ENCODE results near the gene LAMTOR1. TPM values are rescaled to one million over a fixed set of nuclear protein-coding genes. Genes with fewer than 3 reads are reported as not detected.

The LAMTOR1 gene
- total and polyA plus RNA-seq, 4 donors, result 51.2 to 231 (median 111) TPM

- ATAC-seq (ENCODE audit: insufficient read depth, low FRiP score) (no peak), DNase-seq (no peak)
- Histone ChIP-seq H3K36me3 (ENCODE audit: control insufficient read depth in 4 of 4, insufficient read depth in 4 of 4, low read length in 4 of 4) (no peaks in the 10 kb centered on the region), H3K4me3 (no peak overlapping the region), H3K27ac (ENCODE audit: low read depth in 1 of 2, low read length in 1 of 2) (no peak overlapping the region), H3K4me1 (ENCODE audit: control insufficient read depth in 5 of 5, insufficient read depth in 5 of 5, low read length in 5 of 5) (peaks cover 0 to 4% (median 0%) of the 10 kb centered on the region in 5 donors), H3K27me3 (ENCODE audit: control insufficient read depth in 3 of 3, insufficient read depth in 3 of 3, low read length in 2 of 3) (peaks cover 0 to 2% (median 0%) of the 10 kb centered on the region in 3 donors), H3K9ac (ENCODE audit: insufficient read depth in 1 of 2, low read length in 2 of 2) (no peak overlapping the region), H3K9me3 (ENCODE audit: control insufficient read depth in 4 of 4, insufficient read depth in 3 of 4, low read length in 3 of 4) (no peaks in the 10 kb centered on the region)
- WGBS, 2 donors, result 68 to 89% methylated on average over 3 of the region's 3 CpGs
- no peak for TF ChIP-seq CTCF (IDR thresholded peaks at IDR 0.05; ENCODE audit: control extremely low read depth, extremely low read depth)
These were observed 20.1 kb upstream of the LAMTOR1 start for GRCh38 chr11:72123117-72123653.

- H3K27ac ChIP-seq (ENCODE audit: low read depth in 1 of 2, low read length in 1 of 2), result no peak overlapping the region
- H3K27me3 ChIP-seq (ENCODE audit: control insufficient read depth in 3 of 3, insufficient read depth in 3 of 3, low read length in 2 of 3), result peaks cover 0 to 2% (median 0%) of the 10 kb centered on the region in 3 donors
- DNase-seq (no peak), ATAC-seq (ENCODE audit: insufficient read depth, low FRiP score) (no peak)
- no peaks in the 10 kb centered on the region for H3K36me3 ChIP-seq (ENCODE audit: control insufficient read depth in 4 of 4, insufficient read depth in 4 of 4, low read length in 4 of 4)
- no peak overlapping the region for H3K4me3 ChIP-seq
- H3K9me3 ChIP-seq (ENCODE audit: control insufficient read depth in 4 of 4, insufficient read depth in 3 of 4, low read length in 3 of 4), result no peaks in the 10 kb centered on the region
- 89 to 93% methylated on average over 1 of the region's 1 CpG for WGBS, 2 donors
- peaks cover 0 to 5% (median 0%) of the 10 kb centered on the region in 5 donors for H3K4me1 ChIP-seq (ENCODE audit: control insufficient read depth in 5 of 5, insufficient read depth in 5 of 5, low read length in 5 of 5)
- H3K9ac ChIP-seq (ENCODE audit: insufficient read depth in 1 of 2, low read length in 2 of 2), result no peak overlapping the region
- TF ChIP-seq CTCF (IDR thresholded peaks at IDR 0.05; ENCODE audit: control extremely low read depth, extremely low read depth), result no peak
These were observed 19.5 kb upstream of the LAMTOR1 start for GRCh38 chr11:72122607-72123006.

- 76 to 83% methylated on average over 2 of the region's 2 CpGs for WGBS, 2 donors
- Histone ChIP-seq H3K27ac (ENCODE audit: low read depth in 1 of 2, low read length in 1 of 2) (no peak overlapping the region), H3K9ac (ENCODE audit: insufficient read depth in 1 of 2, low read length in 2 of 2) (no peak overlapping the region), H3K4me3 (no peak overlapping the region), H3K27me3 (ENCODE audit: control insufficient read depth in 3 of 3, insufficient read depth in 3 of 3, low read length in 2 of 3) (peaks cover 0 to 5% (median 0%) of the 10 kb centered on the region in 3 donors), H3K9me3 (ENCODE audit: control insufficient read depth in 4 of 4, insufficient read depth in 3 of 4, low read length in 3 of 4) (no peaks in the 10 kb centered on the region), H3K4me1 (ENCODE audit: control insufficient read depth in 5 of 5, insufficient read depth in 5 of 5, low read length in 5 of 5) (peaks cover 0 to 5% (median 0%) of the 10 kb centered on the region in 5 donors), H3K36me3 (ENCODE audit: control insufficient read depth in 4 of 4, insufficient read depth in 4 of 4, low read length in 4 of 4) (no peaks in the 10 kb centered on the region)
- DNase-seq, result no peak
- no peak for ATAC-seq (ENCODE audit: insufficient read depth, low FRiP score)
- TF ChIP-seq CTCF (IDR thresholded peaks at IDR 0.05; ENCODE audit: control extremely low read depth, extremely low read depth), result no peak
These were observed 17.8 kb upstream of the LAMTOR1 start for GRCh38 chr11:72120930-72121329.

- 38 to 67% methylated on average over 6 of the region's 6 CpGs for WGBS, 2 donors
- Histone ChIP-seq H3K27me3 (ENCODE audit: control insufficient read depth in 3 of 3, insufficient read depth in 3 of 3, low read length in 2 of 3) (peaks cover 0 to 13% (median 0%) of the 10 kb centered on the region in 3 donors), H3K9ac (ENCODE audit: insufficient read depth in 1 of 2, low read length in 2 of 2) (no peak overlapping the region), H3K4me1 (ENCODE audit: control insufficient read depth in 5 of 5, insufficient read depth in 5 of 5, low read length in 5 of 5) (peaks cover 0 to 5% (median 0%) of the 10 kb centered on the region in 5 donors), H3K9me3 (ENCODE audit: control insufficient read depth in 4 of 4, insufficient read depth in 3 of 4, low read length in 3 of 4) (no peaks in the 10 kb centered on the region), H3K27ac (ENCODE audit: low read depth in 1 of 2, low read length in 1 of 2) (no peak overlapping the region), H3K4me3 (no peak overlapping the region), H3K36me3 (ENCODE audit: control insufficient read depth in 4 of 4, insufficient read depth in 4 of 4, low read length in 4 of 4) (no peaks in the 10 kb centered on the region)
- no peak for DNase-seq
- ATAC-seq (ENCODE audit: insufficient read depth, low FRiP score), result no peak
- no peak for TF ChIP-seq CTCF (IDR thresholded peaks at IDR 0.05; ENCODE audit: control extremely low read depth, extremely low read depth)
These were observed 16.1 kb upstream of the LAMTOR1 start for GRCh38 chr11:72119198-72119597.
